GM10248 (cell line): ENCODE data around the gene ENPP6.

ENCODE experiments used
- CTCF ChIA-PET: fragments of 300-600 bp; sonication (Branson Sonifier 250); formaldehyde crosslinking; extraction: SDS; loops from one replicate; lab custom pipeline; 2021; ENCODE audit warnings: antibody characterized with exemption; lab: Yijun Ruan, JAX
- POLR2A ChIA-PET: fragments of 350-650 bp; sonication (Branson Sonifier 250); formaldehyde crosslinking; extraction: SDS; loops from one replicate; lab custom pipeline; 2020; ENCODE audit warnings: antibody characterized with exemption; lab: Yijun Ruan, JAX
- DNase-seq: peaks from one replicate; pipeline ENCODE4 v3.0.0; 2012; ENCODE audit errors: extremely low spot score
- CTCF ChIP-seq: IDR thresholded peaks from 2 replicates; pipeline ENCODE4 v1.5.1; 2012; ENCODE audit warnings: mild to moderate bottlenecking, low read depth; ENCODE audit errors: extremely low read depth, missing control alignments, control extremely low read depth

The ENPP6 gene

GRCh38 chr4:184120549-184121127 lies 97.0 kb downstream of the ENPP6 start:
- ChIA-PET POLR2A (no interaction called here), CTCF (no interaction called here)
- no peak for TF ChIP-seq CTCF
- no peak for DNase-seq

- POLR2A ChIA-PET: no interaction called here
- CTCF ChIA-PET: no interaction called here
- DNase-seq: no peak
- no peak for TF ChIP-seq CTCF
Observed at GRCh38 chr4:184117662-184118199, 99.9 kb downstream of the ENPP6 start.

- TF ChIP-seq CTCF: no peak
- DNase-seq: no peak
- ChIA-PET CTCF (no interaction called here), POLR2A (no interaction called here)
Observed at GRCh38 chr4:184115399-184115798, 102.3 kb downstream of the ENPP6 start.

GRCh38 chr4:184114431-184114830 lies 103.2 kb downstream of the ENPP6 start:
- ChIA-PET POLR2A (no interaction called here), CTCF (no interaction called here)
- no peak for DNase-seq
- no peak for TF ChIP-seq CTCF

GRCh38 chr4:184112006-184112550 lies 105.6 kb downstream of the ENPP6 start:
- ChIA-PET POLR2A (no interaction called here), CTCF (no interaction called here)
- TF ChIP-seq CTCF: no peak
- DNase-seq: no peak

- TF ChIP-seq CTCF: no peak
- POLR2A ChIA-PET: no interaction called here
Observed at GRCh38 chr4:184111233-184111832, 106.3 kb downstream of the ENPP6 start.

More at GRCh38 chr4:184111233-184111832, 106.3 kb downstream of the ENPP6 start:
- CTCF ChIA-PET: no interaction called here
- no peak for DNase-seq
